Activated CD4-positive, alpha-beta T cell treated with anti-CD3 and anti-CD28 coated beads, Interleukin-2, amount 50 U/mL, for 1 hour (primary cell): ENCODE data around the gene NPHS1.
"Not testable (repeated sequence)": the region's sequence is repeated elsewhere in the genome, so short reads cannot be mapped to it uniquely, and the experiment has no call there.

Source experiments
- DNase-seq: peaks from one replicate; pipeline ENCODE4 v3.0.0-alpha.2; 2020

NPHS1 gene

GRCh38 chr19:35848486-35848885 lies 3.8 kb downstream of the NPHS1 start:
- no peak for DNase-seq

- DNase-seq: no peak
Observed at GRCh38 chr19:35847911-35848310, 4.4 kb downstream of the NPHS1 start.

DNA sequence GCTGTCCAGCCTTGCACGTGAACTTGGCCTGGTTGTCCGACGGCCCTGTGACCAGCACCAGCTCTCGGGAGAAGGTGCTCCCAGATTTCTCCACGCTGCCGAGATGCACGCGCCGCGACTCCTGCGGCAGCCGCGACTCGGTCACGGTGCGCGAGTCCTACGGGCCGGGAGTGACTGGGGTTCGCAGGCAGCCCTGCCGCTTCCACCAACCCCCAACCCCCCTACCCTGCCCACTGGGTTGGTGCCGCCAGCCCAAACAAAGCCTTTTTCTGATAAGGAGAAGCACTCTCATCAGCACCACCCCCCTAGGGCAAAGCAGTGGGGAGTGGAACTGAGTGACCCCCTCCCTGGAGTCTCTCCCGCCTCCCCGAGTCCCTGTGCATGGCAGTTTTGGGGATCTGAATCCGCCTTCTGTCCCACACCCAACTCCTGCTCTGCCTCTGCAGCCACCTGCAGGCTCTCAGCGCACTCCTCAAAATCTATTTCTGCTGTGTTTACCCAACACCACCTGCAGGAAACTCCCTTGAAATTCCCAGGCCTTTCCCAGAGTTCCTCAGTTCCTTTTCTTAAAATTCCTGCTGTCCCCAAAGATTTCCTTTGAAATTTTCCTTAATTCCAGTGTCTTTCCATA lies 6.2 kb downstream of the NPHS1 start:
- DNase-seq: no peak

GRCh38 chr19:35845215-35846037 lies 6.9 kb downstream of the NPHS1 start:
- DNase-seq: no peak

- DNase-seq: no peak
Observed at GRCh38 chr19:35844482-35845214, 7.7 kb downstream of the NPHS1 start.

DNA sequence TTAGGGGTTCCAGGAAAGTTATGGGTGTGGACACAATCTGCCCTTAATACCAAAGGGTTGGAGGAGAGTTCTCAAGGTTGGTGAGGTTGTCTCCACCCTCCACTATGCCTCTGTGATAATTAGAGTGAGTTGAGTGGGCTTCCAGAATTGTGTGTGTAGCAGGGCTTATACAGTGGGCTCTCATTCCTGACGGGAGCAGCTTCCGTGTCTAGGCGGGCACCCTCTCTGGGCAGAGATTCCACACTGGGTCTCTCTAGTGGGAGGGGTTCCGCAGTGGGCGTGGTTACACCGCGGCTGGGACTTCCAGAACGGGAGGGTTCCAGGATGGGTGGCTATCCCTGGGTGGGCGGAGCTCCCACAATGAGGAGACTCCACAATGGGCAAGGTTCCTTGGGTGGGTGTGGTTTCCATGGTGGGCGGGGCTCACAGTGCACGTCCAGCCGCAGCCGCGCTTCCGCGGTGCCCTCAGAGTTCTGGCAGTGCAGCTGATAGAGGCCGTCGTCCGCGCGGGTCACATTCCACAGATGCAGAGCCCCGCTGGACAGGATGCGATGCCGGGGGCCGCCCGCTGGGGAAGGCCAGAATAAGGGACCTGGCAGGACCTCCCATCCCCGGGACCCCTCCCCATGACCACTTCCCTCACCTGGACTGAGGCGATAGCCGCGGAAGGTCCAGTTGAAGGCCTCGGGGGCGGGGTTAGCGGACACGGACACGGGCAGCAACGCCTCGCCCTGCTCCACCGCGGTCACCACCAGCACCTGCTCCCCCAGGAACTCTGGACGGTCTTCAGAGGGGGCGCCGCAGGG lies 8.4 kb downstream of the NPHS1 start:
- no peak for DNase-seq

DNA sequence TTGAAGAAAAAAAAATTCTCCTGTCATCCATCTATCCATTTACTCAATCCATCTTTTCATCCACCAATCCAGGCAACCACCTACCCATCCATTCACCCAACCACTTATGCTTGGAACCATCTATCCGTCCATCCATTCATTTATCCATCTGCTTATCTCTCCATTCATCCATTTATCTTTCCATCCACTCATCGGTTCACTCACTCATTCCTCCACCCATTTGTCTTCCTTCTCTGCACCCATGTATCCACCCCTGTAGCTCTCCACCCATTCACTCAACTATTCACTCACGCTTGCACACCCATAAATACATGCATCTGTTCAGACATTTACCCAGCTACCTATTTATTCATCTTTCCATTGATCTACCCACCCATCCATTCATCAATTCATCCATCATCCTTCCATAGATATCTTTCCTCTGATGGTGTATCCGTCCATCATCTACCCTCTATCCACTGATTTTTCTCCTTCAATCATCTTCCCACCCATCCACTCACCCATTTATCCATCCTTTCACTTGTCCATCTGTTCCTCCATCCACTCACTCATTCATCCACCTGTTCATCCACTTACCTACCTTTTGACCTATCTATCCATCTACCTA lies 9.5 kb downstream of the NPHS1 start:
- no peak for DNase-seq

GRCh38 chr19:35841961-35842595 lies 10.2 kb downstream of the NPHS1 start:
- DNase-seq: no peak

DNA sequence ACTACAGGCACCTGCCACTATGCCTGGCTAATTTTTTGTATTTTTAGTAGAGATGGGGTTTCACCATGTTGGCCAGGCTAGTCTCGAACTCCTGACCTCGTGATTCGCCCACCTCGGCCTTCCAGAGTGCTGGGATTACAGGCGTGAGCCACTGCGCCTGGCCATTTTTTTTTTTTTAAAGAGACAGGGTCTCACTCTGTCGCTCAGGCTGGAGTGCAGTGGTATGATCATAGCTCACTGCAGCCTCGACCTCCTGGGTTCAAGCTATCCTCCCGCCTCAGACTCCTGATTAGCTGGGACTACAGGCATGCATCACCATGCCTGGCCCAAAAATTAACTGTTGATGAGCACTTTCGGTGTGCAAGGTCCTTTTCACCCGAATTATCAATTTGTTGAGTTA lies 16.2 kb downstream of the NPHS1 start:
- DNase-seq: not testable (repeated sequence)

DNA sequence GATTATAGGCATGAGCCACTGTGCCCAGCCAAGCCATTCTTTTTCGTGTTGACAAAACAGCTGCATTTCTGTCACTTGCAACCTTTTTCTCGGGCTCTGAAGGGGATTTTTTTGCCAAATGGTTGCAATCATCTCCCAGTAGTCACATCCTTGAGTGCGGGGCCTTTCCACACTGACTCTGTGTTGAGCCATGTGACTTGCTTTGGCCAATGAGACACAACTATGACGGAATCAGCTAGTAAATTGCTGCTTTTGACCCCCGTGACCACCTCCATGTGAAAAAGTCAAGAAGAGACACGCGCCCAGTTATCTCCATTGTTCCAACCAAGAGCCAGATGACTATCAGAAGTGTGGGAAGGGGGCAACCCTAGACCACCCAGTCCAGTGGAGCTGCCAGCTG lies 18.3 kb downstream of the NPHS1 start:
- no peak for DNase-seq

DNA sequence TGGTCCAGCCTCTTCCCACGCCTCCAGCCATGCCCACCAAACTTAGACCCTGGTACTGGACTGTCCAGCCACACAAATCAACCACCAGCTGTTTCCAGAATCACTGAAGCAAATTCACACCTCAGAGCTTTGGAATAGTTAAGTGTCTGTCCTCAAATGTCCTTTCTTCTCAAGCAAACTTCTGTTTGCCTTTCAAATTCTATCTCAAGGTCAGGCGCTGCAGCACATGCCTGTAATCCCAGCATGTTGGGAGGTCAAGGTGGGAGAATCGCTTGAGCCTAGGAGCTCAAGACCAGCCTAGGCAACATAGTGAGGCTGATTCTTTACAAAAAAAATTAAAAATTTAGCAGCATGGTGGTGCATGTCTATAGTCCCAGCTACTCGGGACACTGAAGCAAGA lies 20.2 kb downstream of the NPHS1 start:
- no peak for DNase-seq

GRCh38 chr19:35830986-35831385 lies 21.3 kb downstream of the NPHS1 start:
- DNase-seq: no peak

DNA sequence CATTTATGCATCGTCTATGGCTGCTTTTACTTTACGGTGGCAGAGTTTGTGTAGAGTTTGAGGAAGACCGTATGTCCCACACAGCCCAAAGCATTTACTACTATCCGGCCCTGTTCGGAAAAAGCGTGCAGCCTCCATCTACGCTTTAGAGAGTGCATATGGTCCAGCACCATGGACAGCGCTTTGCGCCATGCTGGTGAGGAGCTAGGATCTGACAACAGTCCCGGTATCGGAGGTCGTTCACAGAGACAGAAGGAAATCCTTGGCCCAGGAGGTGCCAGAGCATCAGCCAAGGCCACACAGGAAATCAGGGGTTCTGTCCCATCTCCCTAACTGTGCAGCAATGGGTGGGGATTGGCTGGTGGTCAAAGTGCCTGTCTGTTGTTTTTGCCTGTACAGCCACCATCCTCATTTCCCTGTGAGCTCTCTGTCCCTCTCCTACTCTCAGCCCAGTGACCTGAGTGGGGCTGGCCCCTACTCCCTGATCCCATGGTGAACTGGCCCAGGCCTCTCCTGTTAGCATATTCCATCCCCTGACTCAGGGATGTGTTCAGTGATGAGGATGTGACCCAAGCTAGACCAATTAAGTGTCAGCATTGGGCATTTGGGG lies 23.5 kb downstream of the NPHS1 start:
- DNase-seq: peak; percentile 52

GRCh38 chr19:35824150-35824549 lies 28.2 kb downstream of the NPHS1 start:
- DNase-seq: no peak

DNA sequence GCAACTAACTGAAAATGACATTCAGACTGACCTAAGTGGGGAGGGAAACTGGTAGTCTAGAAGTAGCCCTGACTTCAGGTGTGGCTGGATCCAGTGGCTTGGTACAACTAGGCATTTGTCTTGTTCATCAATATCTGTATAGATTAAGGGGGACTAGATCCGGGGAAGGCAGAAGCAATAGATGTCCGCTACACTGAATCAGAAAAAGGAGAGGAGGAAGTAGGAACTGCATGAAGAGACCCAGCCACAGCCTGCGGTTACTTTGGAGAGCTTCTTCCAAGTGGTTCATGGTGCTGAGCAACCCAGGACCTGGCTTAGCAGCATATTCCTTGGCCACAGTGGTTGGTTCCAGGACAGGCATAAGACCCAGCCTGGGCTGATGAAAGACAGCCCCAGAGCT lies 29.7 kb downstream of the NPHS1 start:
- no peak for DNase-seq

DNA sequence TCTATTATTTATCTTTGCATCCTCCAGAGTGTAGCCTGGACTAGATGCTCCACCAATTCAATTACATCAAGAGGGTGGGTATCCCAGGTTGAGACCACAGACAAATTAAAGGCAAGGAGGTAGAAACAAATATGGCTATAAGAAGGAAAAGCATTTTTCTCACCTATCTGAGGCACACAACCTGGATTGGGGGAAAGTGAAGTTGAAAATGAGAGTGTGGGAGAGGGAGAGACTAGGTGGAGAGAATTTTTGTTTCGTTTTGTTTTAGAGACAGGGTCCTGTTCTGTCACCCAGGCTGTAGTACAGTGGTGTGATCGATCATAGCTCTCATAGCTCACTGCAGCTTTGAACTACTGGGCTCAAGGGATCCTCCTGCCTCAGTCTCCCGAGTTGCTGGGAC lies 33.9 kb downstream of the NPHS1 start:
- no peak for DNase-seq

DNA sequence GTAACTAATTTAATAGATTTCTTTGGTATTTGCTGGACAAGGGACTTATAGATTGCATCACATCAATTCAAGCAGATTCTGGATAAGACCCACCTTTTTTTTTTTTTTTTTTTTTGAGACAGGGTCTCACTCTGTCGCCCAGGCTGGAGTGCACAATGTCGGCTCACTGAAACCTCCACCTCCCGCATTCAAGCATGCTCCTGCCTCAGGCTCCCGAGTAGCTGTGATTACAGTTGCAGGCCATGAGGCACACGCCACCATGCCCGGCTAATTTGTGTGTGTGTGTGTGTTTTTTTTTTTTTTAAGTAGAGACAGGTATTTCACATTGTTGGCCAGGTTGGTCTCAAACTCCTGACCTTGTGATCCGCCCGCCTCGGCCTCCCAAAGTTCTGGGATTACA lies 35.5 kb downstream of the NPHS1 start:
- no peak for DNase-seq

DNA sequence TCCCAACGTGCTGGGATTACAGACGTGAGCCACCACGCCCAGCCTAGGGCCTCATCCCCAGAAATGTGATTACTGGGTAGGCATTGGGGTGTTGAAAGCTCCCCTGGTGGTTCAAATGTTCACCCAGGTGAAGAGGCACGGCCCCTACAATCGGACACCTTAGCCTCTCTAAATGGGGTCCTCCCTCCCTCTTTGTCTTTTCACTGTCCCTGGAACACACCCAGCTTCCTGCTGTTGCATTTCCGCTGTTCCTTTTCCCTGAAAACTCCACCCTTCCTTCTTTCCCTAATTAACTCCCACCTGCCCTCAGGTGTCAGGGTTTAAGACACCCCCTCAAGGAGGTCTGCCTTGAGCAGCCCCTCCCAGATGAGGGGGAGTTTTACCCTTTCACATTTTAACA lies 36.0 kb downstream of the NPHS1 start:
- no peak for DNase-seq

DNA sequence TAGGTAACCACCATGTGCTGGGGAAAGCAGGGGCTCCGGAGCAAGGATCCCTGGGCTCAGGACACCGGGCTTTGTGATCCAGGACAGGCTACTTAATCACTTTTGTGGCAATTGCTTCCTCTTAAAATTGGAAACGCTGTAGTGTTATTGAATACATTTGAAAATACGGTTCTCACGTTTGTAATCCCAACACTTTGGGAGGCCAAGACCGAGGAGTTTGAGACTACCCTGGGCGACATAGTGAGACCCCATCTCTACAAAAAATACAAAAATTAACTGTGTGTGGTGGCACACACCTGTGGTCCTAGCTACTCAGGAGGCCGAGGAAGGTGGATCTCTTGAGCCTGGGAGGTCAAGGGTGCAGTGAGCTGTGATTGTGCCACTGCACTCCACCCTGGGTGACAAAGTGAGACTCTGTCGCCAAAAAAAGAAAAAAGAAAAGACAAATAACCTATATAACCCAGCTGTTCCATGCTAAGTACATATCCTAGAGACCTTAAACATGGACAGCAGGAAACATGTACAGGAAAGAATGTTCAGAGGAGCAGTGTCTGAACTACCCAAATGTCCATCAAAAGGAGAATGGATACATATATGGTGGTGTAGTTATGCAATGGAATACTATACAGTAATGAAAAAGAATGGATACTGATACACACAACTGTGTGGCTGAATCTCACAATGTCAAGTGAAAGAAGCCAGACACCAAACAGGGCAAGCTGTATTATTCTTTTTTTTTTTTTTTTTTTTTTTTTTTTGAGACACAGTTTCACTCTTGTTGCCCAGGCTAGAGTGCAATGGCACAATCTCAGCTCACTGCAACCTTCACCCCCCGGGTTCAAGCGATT lies 39.0 kb downstream of the NPHS1 start:
- no peak for DNase-seq

DNA sequence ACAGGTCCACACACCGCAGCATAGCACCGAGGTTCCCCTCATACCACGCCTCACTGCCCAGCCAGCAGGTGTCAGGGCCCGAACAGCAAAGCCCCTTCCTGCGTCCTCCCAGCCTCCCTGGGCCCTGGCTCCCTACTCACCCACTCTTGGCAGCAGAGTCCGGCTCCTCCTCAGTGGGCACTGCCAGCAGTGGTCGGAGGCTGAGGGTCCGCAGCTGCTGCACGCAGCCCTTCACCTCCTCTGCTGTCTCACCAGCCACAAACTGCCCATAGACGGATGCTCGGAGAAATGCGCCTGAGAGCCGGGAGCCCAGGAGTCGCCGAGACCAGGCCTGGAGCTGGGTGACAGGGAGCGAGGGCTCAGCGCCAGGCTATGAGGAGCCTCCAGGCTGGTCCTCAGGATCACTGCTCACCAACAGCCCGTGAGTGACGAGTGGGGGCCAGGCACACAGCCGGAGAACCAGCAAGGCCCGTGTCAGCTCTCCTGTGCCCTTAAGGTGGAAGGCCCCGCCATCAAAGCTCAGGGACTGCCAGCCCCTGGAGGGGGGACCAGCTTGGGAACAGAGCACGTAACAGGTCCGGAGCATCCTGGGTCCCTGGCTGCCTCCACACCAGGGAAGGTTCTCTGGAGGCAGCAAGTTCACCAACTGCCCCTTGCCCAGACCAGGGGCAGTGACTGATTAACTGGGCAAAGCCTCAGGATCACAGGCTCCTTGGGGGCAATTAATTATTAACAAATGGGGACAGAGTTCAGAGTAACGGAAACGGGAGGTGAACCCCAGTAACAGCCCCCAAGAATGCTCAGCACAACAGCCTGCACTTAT lies 39.9 kb downstream of the NPHS1 start, which contains the start of gene PRODH2:
Gene PRODH2 (minus strand): TSS at position 626 of the 823 bp plus-strand sequence. CDS start 40 bp downstream, at position 586.
- no peak for DNase-seq
